Activated CD8-positive, alpha-beta T cell treated with anti-CD3 and anti-CD28 coated beads for 36 hours (primary cell): ENCODE data around the gene KIAA0930. TPM values are rescaled to one million over a fixed set of nuclear protein-coding genes. Genes with fewer than 3 reads are reported as not detected.

Experiments
- ATAC-seq: fragments of 200-7000 bp; cut with Tn5 transposase; one replicate; pipeline ENCODE4 v1.10.0; 2021; ENCODE audit warnings: mild to moderate bottlenecking, moderate library complexity
- CTCF ChIA-PET: fragments of 350-600 bp; sonication (Branson Sonifier 250); formaldehyde crosslinking; loops from one replicate; lab custom pipeline; 2021; ENCODE audit warnings: antibody characterized with exemption; lab: Charles Lee
- POLR2A ChIA-PET: fragments of 350-600 bp; sonication (Branson Sonifier 250); formaldehyde crosslinking; loops from one replicate; lab custom pipeline; 2021; ENCODE audit warnings: antibody characterized with exemption; lab: Charles Lee
- DNase-seq: peaks from one replicate; pipeline ENCODE4 v3.0.0-alpha.2; 2020
- H3K27ac Mint-ChIP-seq: one replicate; pipeline ENCODE4 v1.8.0; 2021; ENCODE audit warnings: mild to moderate bottlenecking, mixed read lengths
- H3K27me3 Mint-ChIP-seq: one replicate; pipeline ENCODE4 v1.8.0; 2021; ENCODE audit warnings: mixed read lengths
- H3K36me3 Mint-ChIP-seq: one replicate; pipeline ENCODE4 v1.8.0; 2021; ENCODE audit warnings: low read depth, mixed read lengths
- H3K4me1 Mint-ChIP-seq: one replicate; pipeline ENCODE4 v1.8.0; 2021; ENCODE audit warnings: low read depth, mixed read lengths
- H3K4me3 Mint-ChIP-seq: one replicate; pipeline ENCODE4 v1.8.0; 2021; ENCODE audit warnings: mild to moderate bottlenecking, moderate library complexity, mixed read lengths
- H3K9me3 Mint-ChIP-seq: one replicate; pipeline ENCODE4 v1.8.0; 2021; ENCODE audit warnings: mixed read lengths
- CTCF ChIP-seq: fragments of 200-600 bp; IDR thresholded peaks from one replicate; pipeline ENCODE4 v1.8.0; 2022; ENCODE audit warnings: antibody characterized with exemption, mild to moderate bottlenecking
- intact Hi-C: fragments of 100-400 bp; cut with micrococcal nuclease; formaldehyde crosslinking; loops from one replicate; pipeline ENCODE4 v1.10.0; 2022
- total RNA-seq, 2 experiments: library from RNA; stranded (reverse); gene quantifications; one replicate each; pipeline ENCODE4 v1.2.3, GENCODE V29; 2021

Gene KIAA0930
- total RNA-seq, 2 experiments from 2014 or later, result 38.4 to 40.4 TPM

- H3K36me3 Mint-ChIP-seq, result peaks cover 7% of the 10 kb centered on the region
- no peak for TF ChIP-seq CTCF
- no peaks in the 10 kb centered on the region for H3K9me3 Mint-ChIP-seq
- H3K4me3 Mint-ChIP-seq, result no peak overlapping the region
- H3K4me1 Mint-ChIP-seq, result no peaks in the 10 kb centered on the region
- ChIA-PET POLR2A (no interaction called here), CTCF (no interaction called here)
- intact Hi-C loops, result no loop called here
- no peaks in the 10 kb centered on the region for H3K27me3 Mint-ChIP-seq
- no peak for DNase-seq
- no peak for ATAC-seq
- no peak overlapping the region for H3K27ac Mint-ChIP-seq
Measured at GRCh38 chr22:45206233-45206632, 34.5 kb downstream of the KIAA0930 start.

- no peak for ATAC-seq
- Mint-ChIP-seq H3K36me3 (peaks cover 10% of the 10 kb centered on the region), H3K4me1 (no peaks in the 10 kb centered on the region), H3K9me3 (no peaks in the 10 kb centered on the region), H3K4me3 (no peak overlapping the region), H3K27me3 (no peaks in the 10 kb centered on the region), H3K27ac (no peak overlapping the region)
- intact Hi-C loops, result no loop called here
- POLR2A ChIA-PET, result no interaction called here
- no peak for TF ChIP-seq CTCF
- no peak for DNase-seq
- CTCF ChIA-PET, result no interaction called here
Measured at GRCh38 chr22:45205276-45205925, 35.3 kb downstream of the KIAA0930 start.

GRCh38 chr22:45204819-45205218 lies 35.9 kb downstream of the KIAA0930 start:
- TF ChIP-seq CTCF, result no peak
- H3K36me3 Mint-ChIP-seq, result peaks cover 10% of the 10 kb centered on the region
- POLR2A ChIA-PET, result no interaction called here
- no peaks in the 10 kb centered on the region for H3K9me3 Mint-ChIP-seq
- H3K27ac Mint-ChIP-seq, result no peak overlapping the region
- no peak for DNase-seq
- H3K4me3 Mint-ChIP-seq, result no peak overlapping the region
- CTCF ChIA-PET, result no interaction called here
- ATAC-seq, result no peak
- intact Hi-C loops, result no loop called here
- H3K4me1 Mint-ChIP-seq, result no peaks in the 10 kb centered on the region
- no peaks in the 10 kb centered on the region for H3K27me3 Mint-ChIP-seq

GRCh38 chr22:45204241-45204640 lies 36.5 kb downstream of the KIAA0930 start:
- H3K36me3 Mint-ChIP-seq, result peaks cover 11% of the 10 kb centered on the region

More at GRCh38 chr22:45204241-45204640, 36.5 kb downstream of the KIAA0930 start:
- H3K9me3 Mint-ChIP-seq, result no peaks in the 10 kb centered on the region
- TF ChIP-seq CTCF, result no peak
- ChIA-PET POLR2A (no interaction called here), CTCF (no interaction called here)
- H3K4me3 Mint-ChIP-seq, result no peak overlapping the region
- DNase-seq (no peak), ATAC-seq (no peak)
- intact Hi-C loops, result no loop called here
- no peaks in the 10 kb centered on the region for H3K27me3 Mint-ChIP-seq
- no peaks in the 10 kb centered on the region for H3K4me1 Mint-ChIP-seq
- H3K27ac Mint-ChIP-seq, result no peak overlapping the region
